Left ventricle myocardium superior (tissue), 1 donor: Measurements from ENCODE around the gene LECT2. TPM values are rescaled to one million over a fixed set of nuclear protein-coding genes. Genes with fewer than 3 reads are reported as not detected.

Experiments
- total RNA-seq: library from RNA; stranded (reverse); fragmentation: NEBNext Ultra II Directional; extraction: Animal tissue kit (Norgen Biotek cat#: 25700); gene quantifications from one replicate; pipeline ENCODE4 v1.2.1, GENCODE V29; 2021
- donor health status: DM: no; HTN: yes; CAD: no; lungs with severe emphysema.

The LECT2 gene
- total RNA-seq, 1 donor from 2014 or later, result not detected

Other genes with a start within 250 kb of the LECT2 start
- gene SLC25A48, start 120.3 kb downstream of the LECT2 start, total RNA-seq, result 0.40 TPM
- gene IL9, start 59.1 kb downstream of the LECT2 start, total RNA-seq, result not detected
- gene TGFBI, start 74.0 kb upstream of the LECT2 start, total RNA-seq, result 47.6 TPM
- 41.7 TPM for gene SMAD5, start 177.9 kb upstream of the LECT2 start, total RNA-seq
- not detected for gene SMIM32, start 238.2 kb upstream of the LECT2 start, total RNA-seq